GM21381 (cell line): ENCODE results near the gene GARNL3.

Experiments
- ATAC-seq: cut with Tn5 transposase; IDR thresholded peaks from one replicate; pipeline ENCODE4 v1.9.1; 2021; ENCODE audit warnings: mild to moderate bottlenecking, moderate library complexity; ENCODE audit not compliant: unreplicated experiment

Gene GARNL3

GRCh38 chr9:127277099-127277498 lies 12.5 kb downstream of the GARNL3 start:
- ATAC-seq, result no peak

- ATAC-seq, result no peak
Observed at GRCh38 chr9:127277770-127278169, 13.2 kb downstream of the GARNL3 start.

DNA sequence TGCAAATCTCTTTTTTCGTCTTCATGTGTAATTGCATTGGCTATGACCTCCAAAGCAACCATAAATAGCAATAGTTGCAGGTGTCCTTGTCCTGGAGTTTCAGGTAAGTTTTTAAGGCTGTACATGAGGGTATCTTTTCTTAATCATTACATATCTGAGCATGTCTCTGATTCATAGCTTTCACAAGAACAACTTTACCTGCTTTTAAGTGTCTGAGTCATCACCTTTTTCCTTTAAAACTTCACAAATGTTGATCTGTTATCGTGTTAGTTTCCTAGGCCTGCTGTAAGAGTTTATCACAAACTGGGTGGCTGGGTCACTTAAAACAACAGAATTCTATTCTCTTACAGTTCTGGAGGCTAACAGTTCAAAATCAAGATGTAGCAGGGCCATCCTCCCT lies 13.8 kb downstream of the GARNL3 start:
- ATAC-seq, result no peak

DNA sequence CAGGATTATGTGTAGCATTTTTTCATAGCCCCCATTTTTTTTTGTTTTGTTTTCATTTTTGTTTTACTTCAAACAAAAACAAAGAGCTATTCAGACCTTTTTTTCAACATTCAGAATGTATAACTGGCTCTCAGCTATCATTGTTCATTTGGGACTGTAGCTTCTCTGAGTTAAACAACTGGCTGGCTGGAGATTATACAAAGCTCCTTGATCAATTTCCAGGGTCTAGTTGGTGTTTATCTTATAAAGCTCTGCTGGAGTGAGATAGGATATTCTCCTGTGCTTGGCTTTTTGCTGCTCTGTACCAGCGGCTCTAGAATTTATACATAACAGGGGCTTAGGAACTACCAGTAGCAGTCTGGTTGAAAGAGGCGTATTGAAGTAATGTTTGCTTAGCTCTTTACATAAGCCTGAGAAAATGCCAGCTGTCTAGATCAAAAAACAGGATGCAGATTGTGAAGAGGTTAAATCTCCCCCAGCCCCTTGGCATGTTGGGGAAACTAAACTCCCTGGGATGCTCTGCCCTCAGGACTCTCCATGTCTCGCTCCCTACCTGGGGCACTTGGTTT lies 15.2 kb downstream of the GARNL3 start:
- ATAC-seq, result no peak

- ATAC-seq, result no peak
Observed at GRCh38 chr9:127280880-127281660, 16.5 kb downstream of the GARNL3 start.

DNA sequence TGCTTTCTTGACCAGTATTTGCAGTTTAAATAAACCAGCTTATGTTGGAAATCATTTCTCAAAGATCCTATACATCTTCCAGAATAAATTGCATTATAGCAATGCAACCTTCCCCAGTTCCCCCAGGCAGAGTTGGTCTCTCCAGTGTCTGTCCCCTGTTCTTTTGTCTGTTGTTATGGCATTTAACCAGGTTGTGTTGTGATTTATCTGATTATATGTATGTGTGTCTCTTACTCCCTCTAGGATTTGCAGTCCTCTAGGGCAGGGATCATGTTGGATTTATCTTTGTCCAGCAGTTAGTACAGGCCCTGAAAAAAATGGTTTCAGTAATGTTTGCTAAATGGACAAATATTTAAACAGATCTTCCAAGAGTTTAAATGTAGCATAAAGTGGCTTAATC lies 17.3 kb downstream of the GARNL3 start:
- ATAC-seq, result no peak

DNA sequence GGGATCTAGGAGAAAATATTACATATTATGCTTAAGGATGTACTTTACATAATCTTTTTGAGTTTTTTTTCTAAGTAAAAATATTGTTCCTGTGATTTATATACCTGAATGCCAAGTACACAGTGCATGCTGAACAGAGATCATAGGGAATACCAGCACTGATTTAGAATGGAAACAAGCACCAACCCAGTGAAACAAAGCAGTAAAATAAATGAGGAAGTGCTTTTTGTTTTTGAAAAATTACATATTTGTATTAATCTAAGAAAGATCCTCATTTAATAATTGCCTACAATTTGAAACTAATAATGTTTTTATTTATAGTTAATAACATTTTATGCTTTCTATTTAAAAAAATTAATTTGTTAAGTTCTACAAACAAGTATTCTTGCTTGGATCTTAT lies 18.0 kb downstream of the GARNL3 start:
- ATAC-seq, result no peak

GRCh38 chr9:127283135-127283534 lies 18.6 kb downstream of the GARNL3 start:
- no peak for ATAC-seq

GRCh38 chr9:127283917-127284497 lies 19.4 kb downstream of the GARNL3 start:
- no peak for ATAC-seq

DNA sequence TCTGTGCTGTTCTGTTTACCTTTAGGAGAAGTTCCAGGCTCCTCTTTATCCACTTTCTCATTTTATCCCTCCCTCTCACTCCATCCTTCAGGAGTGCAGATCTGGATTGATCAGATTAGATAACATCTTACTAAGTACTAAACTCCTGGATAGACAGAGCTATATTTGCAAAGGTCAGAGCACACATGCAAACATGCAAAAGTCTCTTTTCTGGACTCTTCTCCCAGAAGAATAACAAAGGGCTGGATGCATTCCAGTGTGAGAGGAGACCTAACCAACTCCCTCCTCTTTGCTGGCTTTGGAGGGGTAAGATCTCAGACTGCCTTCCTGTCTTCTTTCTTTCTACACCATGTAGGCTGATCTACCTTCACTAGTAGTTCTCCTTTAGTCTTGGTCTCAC lies 21.4 kb downstream of the GARNL3 start:
- ATAC-seq, result no peak

DNA sequence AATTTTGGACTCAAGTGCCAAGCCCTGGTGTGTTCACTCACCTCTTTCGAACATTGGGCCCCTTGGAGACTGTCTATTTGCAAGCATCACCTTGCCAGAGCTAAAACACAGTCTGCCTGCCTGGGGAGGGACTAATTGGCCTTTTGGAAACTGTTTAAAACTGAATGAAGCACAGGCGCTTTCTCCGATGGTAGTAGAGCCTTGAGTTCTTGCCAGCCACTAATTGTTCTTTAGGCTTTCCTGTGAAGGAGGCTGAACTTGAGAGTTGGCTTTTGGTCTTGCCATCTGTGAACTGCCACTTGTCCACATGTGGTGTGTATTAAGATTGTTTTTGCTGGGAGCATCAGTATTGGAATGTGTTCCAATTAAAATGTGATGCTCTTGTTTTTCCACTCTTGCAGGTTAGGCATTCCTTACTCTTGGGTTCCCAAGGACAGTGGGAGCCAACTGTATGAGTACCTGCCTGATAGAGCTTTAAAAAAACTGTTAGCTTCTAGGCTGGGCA lies 26.0 kb downstream of the GARNL3 start:
- no peak for ATAC-seq

GRCh38 chr9:127291246-127291778 lies 26.7 kb downstream of the GARNL3 start:
- ATAC-seq, result no peak

DNA sequence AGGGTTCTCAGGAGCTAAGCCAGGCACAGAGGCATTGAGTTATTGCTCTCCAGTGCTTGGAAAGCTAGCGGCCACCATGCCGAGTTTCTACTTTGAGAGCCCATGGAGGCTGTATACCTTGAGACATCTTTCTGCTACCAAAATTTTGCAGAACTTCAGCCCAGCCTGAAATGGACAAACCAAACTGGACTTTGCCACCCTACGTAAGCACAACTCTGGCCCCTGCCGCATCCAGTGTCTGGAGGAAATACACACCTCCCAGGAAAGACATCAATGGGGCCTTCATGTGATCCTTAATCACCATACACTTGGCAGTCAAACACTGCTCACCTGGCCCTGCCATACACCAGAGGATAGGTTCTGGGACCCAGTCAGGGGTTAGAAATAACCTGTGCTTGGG lies 27.8 kb downstream of the GARNL3 start:
- ATAC-seq, result no peak

- no peak for ATAC-seq
Observed at GRCh38 chr9:127293328-127293727, 28.8 kb downstream of the GARNL3 start.

DNA sequence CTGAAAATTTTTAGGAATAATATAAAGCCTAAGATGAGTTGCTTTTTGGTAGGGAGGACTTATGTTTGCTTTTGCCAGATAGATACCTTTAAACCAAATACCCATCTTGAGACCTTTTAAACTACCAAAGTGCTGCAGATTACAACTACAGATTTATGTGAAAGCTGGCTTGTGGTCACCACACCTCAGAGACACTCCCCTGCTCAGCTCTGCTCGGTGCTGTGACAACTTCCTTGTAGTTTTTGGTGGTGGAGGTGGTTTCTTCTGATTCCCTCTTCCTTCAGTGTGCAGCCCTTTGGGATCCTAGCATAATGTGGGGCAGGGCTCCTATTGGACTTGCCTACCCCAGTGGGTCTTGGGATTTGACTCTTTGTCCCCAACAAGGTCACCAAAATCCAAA lies 29.2 kb downstream of the GARNL3 start:
- no peak for ATAC-seq

GRCh38 chr9:127295005-127295404 lies 30.4 kb downstream of the GARNL3 start:
- ATAC-seq, result no peak

- no peak for ATAC-seq
Observed at GRCh38 chr9:127300886-127301447, 36.4 kb downstream of the GARNL3 start.

DNA sequence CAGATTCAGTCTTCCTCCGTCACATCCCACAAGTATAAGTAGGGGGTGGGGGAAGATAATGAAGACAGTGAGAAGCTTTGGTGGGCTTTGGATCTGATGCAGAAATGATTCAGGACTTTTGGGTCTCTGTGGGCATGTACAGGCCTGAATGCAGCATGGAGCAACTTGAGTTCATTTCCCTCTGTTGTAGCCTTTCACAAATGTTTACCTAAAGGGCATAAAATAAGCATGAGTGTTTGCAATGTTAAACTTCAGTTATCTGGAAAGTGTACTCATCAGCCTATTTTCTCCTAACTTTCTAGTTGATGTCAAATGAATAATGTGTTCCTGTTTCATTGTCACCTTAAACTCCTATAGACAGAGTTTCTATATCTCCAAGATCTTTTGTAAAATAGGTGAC lies 39.3 kb downstream of the GARNL3 start:
- ATAC-seq, result no peak

GRCh38 chr9:127305206-127305837 lies 40.7 kb downstream of the GARNL3 start:
- no peak for ATAC-seq

DNA sequence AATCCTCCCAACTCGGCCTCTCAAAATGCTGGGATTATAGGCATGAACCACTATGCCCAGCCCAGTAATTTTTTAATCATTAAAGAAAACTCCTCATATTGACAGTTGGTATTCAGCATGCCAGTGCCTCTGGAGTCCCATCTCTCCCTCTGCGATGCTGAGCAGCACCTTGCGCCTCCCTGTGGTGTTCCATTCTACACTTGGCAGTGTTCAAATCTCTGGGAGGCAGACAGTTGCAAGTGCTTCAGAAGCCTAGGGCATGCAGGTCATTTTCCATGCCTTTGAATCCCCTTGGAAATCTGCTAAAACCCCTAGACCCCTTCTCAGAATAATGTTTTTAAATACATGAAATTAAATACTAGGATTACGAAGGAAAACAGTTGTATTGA lies 41.3 kb downstream of the GARNL3 start:
- ATAC-seq, result no peak

- ATAC-seq, result no peak
Observed at GRCh38 chr9:127307802-127308201, 43.2 kb downstream of the GARNL3 start.
